Ishikawa (cell line): ENCODE results near the gene SYTL3.

Source experiments
- REST ChIP-seq: IDR thresholded peaks from 2 replicates; pipeline ENCODE4 v1.6.1; 2012; ENCODE audit warnings: low read depth, mild to moderate bottlenecking
- TCF12 ChIP-seq: IDR thresholded peaks from 2 replicates; pipeline ENCODE4 v1.6.1; 2012; ENCODE audit warnings: low read depth
- YY1 ChIP-seq: IDR thresholded peaks from 2 replicates; pipeline ENCODE4 v1.6.1; 2012; ENCODE audit warnings: low read depth
- TF ChIP-seq, protein P1 (sequence below): IDR thresholded peaks from 2 replicates; pipeline ENCODE4 v1.6.1; 2012

- TF ChIP-seq, protein P1, sequence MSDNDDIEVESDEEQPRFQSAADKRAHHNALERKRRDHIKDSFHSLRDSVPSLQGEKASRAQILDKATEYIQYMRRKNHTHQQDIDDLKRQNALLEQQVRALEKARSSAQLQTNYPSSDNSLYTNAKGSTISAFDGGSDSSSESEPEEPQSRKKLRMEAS: no peak
- no peak for TF ChIP-seq TCF12
- TF ChIP-seq REST: no peak
- no peak for TF ChIP-seq YY1
These were observed 110.9 kb downstream of the SYTL3 start for GRCh38 chr6:158760618-158761250.
